ENCODE data around the gene KRTAP5-6.

Gene KRTAP5-6

DNA sequence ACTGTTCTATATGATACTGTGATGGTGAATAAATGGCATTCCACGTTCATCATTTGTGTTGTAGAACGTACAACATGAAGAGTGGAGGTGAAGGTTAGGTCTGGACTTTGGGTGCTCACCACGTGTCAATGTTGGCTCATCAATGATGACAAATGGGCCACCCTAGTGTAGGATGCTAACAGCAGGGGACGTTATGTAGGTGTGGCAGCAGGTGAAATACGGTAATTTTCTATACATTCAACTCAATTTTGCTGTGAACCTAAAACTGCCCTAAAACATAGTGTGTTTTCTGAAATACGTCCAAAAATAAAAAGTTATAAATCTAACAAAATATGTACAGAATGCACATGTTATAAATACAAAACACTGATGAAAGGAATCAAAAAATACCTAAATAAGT, 6.2 kb downstream of the KRTAP5-6 start:
- no peak for DNase-seq

DNA sequence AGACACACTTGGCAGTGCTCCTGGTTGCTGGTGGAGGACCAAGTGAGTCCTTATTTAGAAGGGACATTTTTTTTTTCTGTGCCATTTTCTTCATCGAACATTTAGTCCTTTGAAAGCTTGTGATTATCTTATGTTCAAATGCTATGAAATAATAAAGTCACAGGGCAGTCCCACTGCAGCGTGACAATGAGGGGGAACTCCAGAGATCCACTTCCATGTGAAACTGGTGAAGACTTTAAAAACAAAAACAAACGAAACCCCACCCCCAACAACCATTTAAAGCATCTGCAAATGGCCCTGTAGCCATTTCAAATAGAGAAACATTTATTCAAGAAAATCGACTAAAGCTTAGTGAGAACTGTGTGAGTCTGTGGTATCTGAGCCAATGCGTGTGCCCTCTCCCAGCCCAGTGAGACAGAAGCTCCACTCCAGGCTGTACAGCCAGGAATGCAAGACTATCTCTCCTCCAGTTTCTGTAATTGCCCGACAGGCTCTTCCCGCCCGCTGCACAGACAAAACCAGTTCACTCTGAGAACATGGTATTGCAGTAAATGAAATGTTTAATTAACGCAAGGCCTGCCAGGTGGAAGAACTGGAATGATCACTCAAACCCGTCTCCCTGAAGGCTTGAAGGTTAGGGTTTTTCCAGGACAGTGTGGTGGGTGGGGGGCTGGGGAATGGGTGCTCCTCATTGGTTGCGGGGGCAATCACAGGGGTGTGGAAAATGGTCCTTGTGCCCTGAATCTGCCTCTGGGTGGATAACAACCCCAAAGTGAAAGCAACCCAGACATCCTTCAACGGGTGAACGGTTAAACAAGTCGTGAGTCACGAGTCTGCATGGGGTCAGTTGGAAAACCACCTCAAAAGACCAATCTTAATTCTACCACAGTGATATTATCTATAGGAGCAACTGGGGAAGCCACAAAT, 8.4 kb downstream of the KRTAP5-6 start:
- no peak for DNase-seq

DNA sequence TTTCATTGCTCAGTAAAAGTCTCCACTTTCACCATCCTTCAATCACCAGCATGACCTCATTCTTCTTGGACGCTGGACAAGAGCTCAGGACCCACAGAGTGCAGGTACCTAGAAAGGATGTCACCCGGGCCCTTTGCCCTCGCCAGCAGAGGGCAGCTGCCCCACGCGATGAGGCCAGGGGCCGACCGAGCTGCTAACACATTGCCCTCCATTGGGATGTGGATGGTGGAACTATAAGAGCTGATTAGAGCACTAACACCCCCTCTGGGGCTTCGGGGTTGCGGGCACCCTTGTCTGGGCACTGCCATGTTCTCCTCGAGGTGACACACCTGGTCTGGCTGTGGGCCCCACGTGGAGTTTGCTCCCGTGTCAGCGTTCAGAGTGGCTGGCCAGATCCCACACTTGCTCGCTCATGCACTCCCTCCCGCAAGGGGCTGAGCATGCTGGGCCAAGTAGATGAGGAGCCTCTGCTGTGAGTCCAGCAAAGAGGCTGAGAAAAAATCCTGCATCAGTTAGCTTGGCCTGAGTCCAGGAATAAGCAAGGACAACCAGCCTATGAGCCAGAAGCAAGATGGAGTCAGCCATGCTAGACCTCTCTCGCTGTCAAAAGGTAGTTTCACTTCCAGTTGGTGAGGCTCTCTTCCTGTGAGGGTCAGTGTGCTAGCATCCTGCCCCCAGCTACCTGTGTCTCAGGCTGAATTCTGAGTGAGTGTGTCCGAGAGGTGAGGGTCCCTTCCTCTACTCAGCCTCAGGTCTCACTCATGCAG, 9.8 kb downstream of the KRTAP5-6 start:
- no peak for DNase-seq

DNA sequence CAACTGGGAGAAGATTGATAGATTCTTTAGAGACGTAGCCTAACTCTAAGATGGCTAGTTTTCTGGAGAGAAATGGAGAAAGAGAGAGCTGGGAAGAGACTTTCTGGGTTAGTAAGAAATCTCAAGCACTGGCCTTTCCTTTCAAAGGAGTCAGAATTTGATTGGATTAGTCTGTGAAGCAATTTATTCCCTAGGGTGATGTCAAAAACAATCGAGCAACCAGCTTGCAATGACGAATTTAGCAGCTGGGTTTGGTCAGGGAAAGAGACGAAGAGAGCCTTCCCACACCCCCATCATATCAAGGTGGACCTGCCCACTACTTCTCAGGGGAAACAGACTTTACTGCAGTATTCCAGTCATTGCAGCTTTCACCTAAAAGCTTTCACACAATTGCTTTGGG, 10.8 kb downstream of the KRTAP5-6 start:
- DNase-seq: no peak

DNA sequence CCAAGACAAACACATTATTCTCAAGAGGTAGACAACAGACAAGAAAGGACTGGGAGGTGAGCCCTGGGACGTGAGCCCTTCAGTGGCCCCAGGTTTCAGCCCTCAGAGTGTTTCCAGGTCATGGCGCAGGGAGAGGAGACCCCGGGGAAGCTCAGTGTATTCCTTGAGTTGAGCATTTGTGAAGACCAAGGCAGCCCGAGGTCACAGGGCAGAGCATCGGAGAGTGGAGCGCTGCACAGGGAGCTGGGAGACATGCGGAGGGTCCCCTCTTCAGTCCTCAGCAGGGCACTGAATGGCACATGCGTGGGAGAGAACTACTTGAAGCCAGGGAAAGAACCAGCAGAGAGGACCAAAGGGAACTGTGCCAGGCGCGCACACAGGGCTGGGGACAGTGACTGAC, 11.7 kb downstream of the KRTAP5-6 start:
- DNase-seq: no peak

GRCh38 chr11:1714908-1715885, 18.2 kb downstream of the KRTAP5-6 start:
- no peak for DNase-seq

GRCh38 chr11:1717745-1718144, 20.8 kb downstream of the KRTAP5-6 start:
- no peak for DNase-seq

DNA sequence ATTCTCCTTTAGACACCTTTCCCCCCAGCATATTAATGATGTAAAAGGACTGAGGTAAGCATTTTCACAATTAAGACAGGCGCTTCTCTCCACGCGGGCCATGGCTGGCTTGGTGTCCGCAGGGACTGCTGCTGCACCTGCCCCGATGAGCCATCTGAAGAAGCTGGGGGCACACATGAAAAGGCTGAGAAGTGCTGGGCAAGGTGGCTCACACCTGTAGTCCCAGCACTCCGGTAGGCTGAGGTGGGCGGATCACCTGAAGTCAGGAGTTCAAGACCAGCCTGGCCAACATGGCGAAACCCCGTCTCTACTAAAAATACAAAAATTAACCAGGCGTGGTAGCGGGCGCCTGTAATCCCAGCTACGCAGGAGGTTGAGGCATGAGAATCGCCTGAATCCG, 21.3 kb downstream of the KRTAP5-6 start:
- DNase-seq: no peak

GRCh38 chr11:1719781-1720180, 22.8 kb downstream of the KRTAP5-6 start:
- DNase-seq: no peak

DNA sequence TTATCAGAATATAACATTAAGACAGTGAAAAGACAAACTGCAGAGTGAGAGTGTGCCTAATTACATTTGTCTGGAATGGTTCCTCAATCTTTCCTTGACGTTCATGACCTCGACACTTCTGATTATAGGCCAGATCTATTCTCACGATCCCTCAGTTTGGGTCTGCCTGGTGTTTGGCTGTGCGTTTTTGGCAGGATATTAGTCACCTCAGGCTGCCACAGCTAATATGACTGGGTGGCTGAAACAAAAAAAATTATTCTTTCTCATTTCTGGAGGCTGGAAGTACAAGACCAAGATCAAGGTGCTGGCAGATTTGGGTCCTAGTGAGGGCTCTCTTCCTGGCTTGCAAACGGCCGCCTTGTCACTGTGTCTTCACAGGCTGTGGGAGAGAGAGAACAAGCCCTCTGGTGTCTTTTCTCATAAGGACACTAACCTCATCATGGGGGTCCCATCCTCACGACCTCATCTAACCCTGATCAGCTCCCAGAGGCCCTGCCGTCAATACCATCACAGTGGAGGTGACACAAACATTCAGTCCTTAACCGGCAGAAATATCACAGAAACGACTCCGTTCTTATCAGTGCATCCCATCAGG, 30.2 kb downstream of the KRTAP5-6 start:
- DNase-seq: no peak

DNA sequence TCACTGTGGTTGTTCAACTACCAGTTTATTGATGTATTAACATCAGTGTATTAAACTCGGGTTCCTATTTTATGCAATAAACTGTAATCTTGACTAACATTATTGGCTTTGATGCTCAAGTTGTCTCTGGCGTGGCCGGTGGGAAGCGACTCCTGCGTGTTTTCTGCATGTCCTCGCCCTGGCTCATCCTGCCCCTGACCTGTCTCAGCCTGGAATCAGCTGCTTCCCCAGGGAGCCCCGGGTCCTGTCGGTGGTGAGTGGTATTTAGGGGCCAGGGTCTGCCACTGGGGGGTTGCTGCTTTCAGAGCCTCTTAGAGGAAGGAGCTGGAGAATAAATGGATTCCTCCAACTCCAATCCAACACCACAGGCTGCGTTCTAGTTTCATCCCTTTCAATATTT, 30.9 kb downstream of the KRTAP5-6 start:
- DNase-seq: no peak

GRCh38 chr11:1728301-1728700, 31.3 kb downstream of the KRTAP5-6 start:
- no peak for DNase-seq

- no peak for DNase-seq
Observed at GRCh38 chr11:1728931-1729691, 32.1 kb downstream of the KRTAP5-6 start.

DNA sequence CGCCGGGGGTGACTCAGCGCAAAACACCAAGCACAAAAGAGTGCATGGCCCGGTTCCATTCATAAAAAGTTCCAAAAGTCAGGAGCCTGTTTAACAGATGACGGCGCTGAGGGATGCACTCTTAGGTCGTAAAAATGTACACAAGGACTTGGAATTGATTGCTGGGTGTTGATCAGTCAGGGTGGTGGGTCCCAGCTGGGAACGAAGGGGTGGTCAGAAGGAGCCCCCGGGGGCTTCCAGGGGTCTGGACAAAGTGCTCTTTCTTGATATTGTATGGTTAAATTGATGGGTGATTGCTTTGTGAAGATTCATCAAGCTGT, 32.7 kb downstream of the KRTAP5-6 start:
- DNase-seq: no peak

- DNase-seq: no peak
Observed at GRCh38 chr11:1730059-1730629, 33.1 kb downstream of the KRTAP5-6 start.

- no peak for DNase-seq
Observed at GRCh38 chr11:1731451-1732059, 34.6 kb downstream of the KRTAP5-6 start.

- no peak for DNase-seq
Observed at GRCh38 chr11:1732418-1733008, 35.5 kb downstream of the KRTAP5-6 start.

GRCh38 chr11:1733009-1733715, 36.2 kb downstream of the KRTAP5-6 start:
- DNase-seq: no peak

DNA sequence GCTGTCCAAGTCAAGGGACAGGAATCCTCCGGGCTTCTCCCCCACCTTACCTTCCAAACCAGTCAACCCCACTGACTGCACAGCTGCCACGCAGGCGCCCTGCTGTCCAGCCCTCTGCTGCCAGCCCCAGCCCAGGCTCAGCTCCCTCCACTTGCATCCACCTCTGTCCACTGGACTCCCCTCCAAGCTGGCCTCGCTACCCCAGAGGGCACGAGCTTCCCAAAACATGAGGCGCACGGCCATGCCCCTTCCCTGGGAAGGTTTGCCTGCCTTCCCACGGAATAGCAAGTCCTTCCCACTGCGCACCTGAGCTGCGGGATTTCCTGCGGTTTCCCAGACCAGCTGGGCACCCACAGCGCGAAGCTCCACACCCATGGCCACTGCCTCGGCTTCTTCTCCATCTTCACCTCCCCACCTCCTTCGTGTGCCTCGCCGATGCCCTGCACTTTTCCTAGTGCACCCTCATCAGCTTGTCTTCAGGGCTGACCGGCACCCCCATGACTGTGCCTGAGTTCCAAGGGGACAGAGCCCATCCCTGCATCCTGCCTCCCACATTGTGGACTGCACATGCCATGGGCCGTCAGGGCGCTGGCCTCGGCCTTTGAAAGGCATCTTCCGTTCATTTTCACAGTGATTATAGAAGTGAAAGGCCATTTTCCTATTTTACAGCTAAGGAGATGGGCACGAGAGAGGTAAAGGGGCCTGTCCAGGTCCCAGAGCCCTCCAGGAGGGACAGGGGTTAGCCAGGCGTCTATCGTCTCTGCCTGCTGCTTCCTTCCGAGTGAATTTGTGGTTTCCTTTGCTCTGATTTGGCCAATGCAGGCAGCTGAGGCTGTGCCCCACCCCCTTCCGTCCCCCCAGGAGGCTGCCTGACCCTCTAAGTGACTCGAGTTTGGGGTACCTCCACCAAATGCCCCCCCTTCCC, 37.0 kb downstream of the KRTAP5-6 start:
- DNase-seq: no peak

Measured in HCEC 1CT (cell line).